Hypothalamus (tissue), 51 donors: Measurements from ENCODE around the gene TRABD.

Experiments
- DNase-seq, 51 donors: peaks; one replicate each; lab custom pipeline; 2025; lab: John Stamatoyannopoulos, UW

The TRABD gene

GRCh38 chr22:50216055-50216683 is 30.5 kb downstream of the TRABD start:
- DNase-seq: no peak

GRCh38 chr22:50216684-50217520 is 31.2 kb downstream of the TRABD start:
- no peak for DNase-seq

DNA sequence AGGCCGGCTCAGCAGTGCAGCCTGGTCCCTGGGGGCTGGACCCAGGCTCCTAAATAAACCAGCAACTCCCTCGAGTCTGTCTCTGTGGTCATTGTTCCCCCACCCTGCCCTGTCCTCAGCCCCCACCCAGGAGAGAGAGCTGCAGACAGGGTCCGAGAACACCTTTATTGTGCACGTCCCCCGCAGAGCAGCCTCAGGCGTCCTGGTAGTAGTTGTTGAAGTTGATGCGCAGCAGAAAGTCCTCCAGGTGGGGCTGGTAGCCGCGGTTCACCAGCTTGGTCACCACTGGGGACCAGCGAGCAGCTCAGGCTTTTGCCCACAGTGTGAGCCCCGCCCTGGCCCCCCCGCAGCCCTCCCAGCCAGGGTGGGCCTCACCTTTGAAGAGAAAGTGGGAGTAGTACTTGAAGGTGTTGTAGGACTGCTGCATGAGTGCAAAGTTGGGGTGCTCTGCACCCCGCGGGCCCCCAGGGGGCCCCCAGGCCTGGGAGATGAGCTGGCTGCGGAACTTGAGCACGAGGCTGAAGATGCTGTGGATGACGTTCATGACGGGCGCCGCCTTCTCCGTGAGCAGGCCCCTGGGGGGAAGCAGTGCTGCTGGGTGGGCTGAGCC is 31.9 kb downstream of the TRABD start:
- DNase-seq: no peak

DNA sequence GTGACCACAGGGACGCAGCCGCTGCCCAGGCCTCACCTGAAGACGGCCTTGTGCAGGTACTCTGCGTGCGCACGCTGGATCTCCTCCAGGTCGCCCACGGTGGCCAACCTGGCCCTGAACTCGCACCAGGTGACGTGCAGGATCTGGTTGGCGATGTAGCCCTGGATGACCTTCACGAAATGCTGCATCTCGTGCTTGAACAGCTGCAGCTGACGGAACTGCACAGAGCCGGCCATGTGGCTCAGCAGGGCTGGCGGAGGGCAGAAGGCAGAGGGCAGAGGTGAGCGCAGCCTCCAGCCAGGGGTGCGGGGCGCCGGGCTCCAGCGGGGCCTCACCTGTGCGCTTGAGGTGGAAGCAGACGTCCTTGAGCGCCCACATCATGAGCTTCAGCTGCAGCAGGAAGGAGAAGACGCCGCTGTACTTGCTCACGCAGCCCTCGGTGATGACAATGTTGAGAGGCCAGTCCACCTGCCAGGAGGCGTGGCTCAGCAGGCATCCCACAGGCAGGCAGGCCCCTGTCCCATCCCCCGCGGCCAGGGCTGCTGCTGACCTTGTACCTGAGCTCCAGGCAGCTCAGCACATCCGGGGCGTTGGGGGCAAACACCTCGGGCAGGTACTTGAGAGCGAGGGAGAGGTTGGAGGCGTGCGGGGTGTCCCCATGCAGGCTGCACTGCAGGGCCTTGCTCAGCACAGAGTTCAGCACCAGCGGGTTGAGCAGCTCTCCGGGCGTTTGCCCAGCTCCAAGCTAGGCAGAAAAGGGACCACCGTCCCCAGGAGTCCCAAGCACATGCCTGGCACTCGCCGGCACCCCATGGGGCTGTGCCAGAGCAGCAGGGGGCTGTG is 32.7 kb downstream of the TRABD start:
- no peak for DNase-seq

DNA sequence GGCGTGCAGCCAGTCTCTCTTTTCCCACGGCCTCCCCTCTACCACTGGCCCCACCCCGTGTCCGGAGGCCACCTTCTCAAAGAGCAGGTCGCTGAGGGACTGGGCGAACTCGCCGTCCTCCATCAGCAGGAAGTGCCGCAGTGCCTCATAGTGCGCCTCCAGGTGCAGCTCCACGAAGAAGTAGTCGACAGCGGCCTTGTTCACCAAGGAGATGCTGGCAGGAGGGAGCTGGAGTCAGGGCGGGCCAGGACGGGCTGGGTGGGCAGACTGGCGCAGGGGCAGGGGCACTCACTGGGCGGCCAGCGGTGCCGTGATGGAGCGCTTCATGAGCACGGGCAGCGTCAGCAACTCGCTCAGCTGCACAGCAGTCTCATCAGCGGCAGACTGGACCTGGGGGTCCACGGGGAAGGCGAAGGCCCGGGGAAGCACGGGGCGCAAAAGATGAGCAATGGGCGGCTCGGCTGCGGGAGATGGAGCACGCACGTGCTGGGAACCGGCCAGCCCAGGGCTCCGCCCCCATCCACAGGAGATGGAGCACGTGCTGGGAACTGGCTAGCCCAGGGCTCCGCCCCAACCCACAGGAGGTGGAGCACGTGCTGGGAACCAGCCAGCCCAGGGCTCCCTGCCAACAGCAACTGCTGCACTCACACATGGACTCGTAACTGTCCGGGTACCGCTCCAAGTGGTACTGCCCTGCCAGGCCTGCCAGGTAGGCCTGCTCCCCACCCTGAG is 33.4 kb downstream of the TRABD start:
- DNase-seq: peak in 7 of 51 donors; percentile 7 to 50 (median 27)

- no peak for DNase-seq
These were observed 34.3 kb downstream of the TRABD start for GRCh38 chr22:50219800-50220602.

GRCh38 chr22:50220603-50221409 is 35.1 kb downstream of the TRABD start:
- no peak for DNase-seq

DNA sequence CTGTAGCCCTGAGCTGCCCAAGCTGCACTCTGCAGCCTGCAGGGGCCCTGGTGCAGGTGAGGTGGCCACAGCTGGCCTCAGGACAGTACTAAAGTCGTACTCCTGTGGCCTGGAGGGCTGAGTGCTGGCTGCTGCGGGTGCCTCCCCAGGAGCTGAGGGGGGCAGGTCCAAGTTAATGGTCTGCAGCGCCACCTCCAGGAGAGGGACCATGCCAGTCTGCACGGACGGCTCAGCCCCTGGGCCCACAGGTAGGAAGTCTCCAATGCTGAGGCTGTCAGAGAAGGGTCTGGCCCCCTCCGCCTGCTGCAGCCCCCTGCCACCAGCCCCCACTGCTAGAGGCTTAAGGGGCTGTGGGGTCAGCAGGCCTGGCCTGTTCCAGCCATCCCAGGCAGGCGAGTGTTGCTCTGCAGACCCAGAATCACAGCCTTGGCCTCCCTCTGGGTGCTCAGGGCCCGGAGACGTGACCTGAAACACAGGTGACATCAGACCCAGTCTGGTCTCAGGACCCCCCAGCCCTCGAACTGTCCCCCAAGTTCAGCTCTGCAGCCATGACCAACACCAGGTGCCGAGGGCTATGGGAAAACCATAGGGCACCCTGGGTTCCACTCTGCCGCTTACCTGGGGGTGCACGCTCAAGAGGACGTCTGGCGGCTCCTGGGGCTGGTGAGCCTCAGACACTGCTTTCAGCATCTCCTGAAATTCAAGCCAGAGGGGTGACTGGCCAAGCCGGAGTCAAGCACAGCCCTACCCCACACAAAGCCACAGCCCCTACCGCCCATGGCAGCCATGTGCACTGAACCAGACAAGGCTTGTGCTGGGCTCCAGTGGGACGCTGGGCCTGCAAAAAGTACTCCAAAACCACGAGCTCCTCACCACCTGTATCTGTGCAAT is 35.9 kb downstream of the TRABD start:
- DNase-seq: no peak

- DNase-seq: no peak
These were observed 36.8 kb downstream of the TRABD start for GRCh38 chr22:50222508-50222907.

DNA sequence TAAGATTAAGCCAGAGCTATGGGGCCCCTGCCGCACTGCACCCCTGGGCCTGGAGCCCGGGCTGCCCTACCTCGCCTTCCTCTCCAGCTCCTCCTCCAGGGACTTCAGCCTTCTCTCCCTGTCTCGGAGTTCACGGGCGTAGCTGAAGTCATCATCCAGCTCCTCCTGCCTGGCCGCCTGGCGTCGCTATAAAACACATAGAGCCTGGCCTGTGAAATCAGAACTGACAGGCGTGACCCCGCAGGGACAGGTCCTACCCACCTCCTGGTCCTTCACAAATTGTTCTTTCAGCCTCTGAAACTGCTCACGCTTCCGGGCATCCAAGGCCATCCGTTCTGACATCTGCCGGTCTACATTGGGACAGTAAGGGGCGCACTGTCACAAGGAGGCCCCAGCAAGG is 38.4 kb downstream of the TRABD start:
- no peak for DNase-seq

DNA sequence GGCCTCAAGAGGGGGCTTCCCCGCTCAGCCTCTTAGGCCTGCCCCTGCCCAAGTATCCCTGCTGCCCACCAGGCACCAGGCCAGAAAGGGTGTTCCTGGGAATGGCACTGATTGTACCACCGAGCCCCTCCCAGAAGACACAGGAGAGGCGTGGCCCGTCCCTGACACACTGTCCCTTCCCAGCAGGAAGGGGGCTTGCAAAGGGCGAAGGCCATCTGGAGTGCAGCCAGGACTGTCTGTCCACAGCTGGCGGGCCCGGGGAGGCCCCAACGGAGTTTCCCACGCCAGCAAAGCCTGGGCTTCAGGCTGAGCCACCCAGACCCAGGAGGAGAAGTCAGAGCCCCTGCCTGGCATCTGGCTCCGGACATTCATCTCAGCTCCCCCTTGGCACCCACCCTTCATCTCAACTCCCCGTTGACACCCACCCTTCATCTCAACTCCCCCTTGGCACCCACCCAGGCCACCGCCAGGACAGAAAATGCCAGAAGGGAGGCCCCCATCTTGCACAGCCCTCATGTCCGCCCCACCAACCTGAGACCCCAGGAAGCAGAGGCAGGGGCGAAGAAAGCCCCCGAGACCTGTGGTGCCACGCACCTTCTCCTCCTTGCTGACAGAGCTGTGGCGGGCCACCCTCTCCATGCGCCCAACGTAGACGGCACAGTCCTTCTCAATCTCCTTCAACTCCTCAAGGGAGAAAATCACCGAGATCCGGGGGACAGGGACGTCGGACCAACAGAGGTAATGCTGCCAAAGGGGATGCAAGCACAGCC is 39.7 kb downstream of the TRABD start:
- no peak for DNase-seq

GRCh38 chr22:50226063-50226874 is 40.6 kb downstream of the TRABD start:
- DNase-seq: no peak

DNA sequence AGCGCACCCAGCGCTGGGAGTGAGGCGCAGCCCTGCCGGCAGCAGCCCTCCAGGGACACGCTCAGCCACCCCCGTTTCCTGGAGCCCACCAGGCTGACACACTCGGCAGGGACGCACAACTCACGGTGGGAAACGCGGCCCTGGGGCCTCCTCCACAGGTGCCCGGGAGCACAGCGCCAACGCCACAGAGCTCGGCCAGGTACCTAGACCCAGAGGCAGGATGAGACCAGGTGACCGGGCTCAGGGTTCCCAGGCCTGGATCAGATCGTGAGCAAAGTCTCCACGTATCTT is 41.1 kb downstream of the TRABD start:
- no peak for DNase-seq

DNA sequence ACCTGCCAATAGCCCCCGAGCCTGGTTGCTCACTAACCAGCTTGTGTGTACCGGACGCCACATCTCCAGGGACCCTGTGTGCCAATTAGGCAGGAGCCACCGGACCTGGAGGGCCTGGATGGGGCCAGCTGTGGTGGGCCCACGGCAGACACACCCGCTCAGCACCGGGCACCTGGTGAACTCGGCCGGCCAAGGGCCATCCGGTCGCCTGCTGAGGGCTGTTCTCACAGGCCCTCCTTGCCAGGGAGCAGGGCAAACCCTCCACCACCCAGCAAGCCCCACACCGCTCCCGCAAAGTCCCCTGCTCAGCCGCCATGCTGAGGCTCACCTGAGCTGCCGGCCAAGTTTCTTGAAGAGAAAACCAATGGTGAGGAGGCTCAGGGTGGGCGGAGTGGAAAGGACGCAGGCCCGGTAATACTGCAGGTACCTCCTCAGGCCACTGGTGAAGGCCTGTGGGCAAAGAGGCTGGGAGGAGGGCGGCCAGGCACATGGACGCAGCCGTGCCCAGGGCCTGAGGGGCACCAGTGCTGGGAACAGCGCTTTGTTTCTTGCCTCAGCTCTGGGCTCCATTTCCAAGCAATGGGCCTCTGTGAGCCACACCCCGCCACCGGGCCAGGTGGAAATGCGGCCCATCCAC is 42.0 kb downstream of the TRABD start:
- DNase-seq: no peak

- DNase-seq: no peak
These were observed 42.7 kb downstream of the TRABD start for GRCh38 chr22:50228366-50228765.

- DNase-seq: no peak
These were observed 43.7 kb downstream of the TRABD start for GRCh38 chr22:50229370-50229769.
